ENCODE results near the gene PDCD2L.
"Not testable (repeated sequence)": the region's sequence is repeated elsewhere in the genome, so short reads cannot be mapped to it uniquely, and the experiment has no call there.

Gene PDCD2L

DNA sequence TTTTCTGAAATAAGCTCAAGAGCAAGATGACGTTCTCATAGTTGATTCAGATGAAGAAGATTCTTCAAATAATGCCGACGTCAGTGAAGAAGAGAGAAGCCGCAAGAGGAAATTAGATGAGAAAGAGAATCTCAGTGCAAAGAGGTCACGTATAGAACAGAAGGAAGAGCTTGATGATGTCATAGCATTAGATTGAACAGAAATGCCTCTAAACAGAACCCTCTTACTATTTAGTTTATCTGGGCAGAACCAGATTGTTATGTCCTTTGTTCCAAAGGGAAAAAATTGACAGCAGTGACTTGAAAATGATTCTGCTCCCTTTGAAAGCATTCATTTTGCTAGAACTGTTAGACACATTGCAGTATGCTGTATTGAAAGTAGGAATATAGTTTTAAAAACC lies 64.8 kb downstream of the PDCD2L start:
- H3K4me3 ChIP-seq (ENCODE audit: low read length); H3K9me3 ChIP-seq (ENCODE audit: control insufficient read depth, insufficient read depth, low read length); H3K27me3 ChIP-seq (ENCODE audit: control insufficient read depth, insufficient read depth, low read length); H3K27ac ChIP-seq (ENCODE audit: low read length); H3K4me1 ChIP-seq (ENCODE audit: control insufficient read depth, insufficient read depth, low read length); DNase-seq (ENCODE audit: low read depth, low spot score): not testable (repeated sequence)
- WGBS (ENCODE audit: insufficient coverage, insufficient read length) = no CpG with 5 or more reads among the region's 5 CpGs
- H3K36me3 ChIP-seq (ENCODE audit: control insufficient read depth, insufficient read depth, low read length) = peaks cover 20% of the 10 kb centered on the region

DNA sequence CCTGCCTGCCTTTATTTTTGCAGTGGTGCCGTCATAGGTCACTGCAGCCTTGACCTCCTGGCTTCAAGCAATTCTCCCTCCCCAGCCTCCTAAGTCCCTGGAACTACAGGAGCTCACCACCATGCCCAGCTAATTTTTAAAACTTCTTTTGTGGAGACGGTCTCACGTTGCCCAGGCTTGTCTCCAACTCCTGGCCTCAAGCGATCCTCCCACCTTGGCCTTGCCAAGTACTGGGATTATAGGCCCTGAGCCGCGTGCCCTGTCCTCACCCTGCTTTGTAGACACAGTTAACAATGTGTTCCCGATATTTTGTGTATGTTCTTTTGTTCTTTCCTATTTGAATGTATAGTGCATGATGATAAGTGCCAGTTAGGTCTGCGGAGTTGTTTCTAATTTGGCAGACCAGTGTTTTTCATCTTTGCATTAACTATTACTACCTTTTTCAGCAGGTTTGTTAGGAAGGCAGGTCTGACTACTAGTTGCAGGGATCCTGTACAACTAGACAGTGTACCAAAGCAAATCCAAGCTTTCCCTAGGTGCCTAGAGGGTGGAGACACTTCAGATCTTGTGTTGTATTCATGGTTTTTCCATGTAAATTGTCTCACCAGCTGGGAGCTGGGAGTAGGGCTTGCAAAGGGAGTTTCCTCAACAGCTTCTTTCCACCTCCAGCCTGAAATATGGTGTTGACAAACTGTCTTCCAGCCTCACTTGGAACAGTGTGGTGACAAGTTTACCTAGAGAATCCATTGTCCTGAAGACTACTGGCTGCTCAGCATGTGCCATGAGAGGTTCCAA lies 67.9 kb downstream of the PDCD2L start:
- H3K4me3 ChIP-seq (ENCODE audit: low read length) = no peak overlapping the region
- H3K4me1 ChIP-seq (ENCODE audit: control insufficient read depth, insufficient read depth, low read length) = no peaks in the 10 kb centered on the region
- DNase-seq (ENCODE audit: low read depth, low spot score) = no peak
- H3K9me3 ChIP-seq (ENCODE audit: control insufficient read depth, insufficient read depth, low read length) = no peaks in the 10 kb centered on the region
- no CpG with 5 or more reads among the region's 8 CpGs for WGBS (ENCODE audit: insufficient coverage, insufficient read length)
- H3K27ac ChIP-seq (ENCODE audit: low read length) = no peak overlapping the region
- peaks cover 11% of the 10 kb centered on the region; the same call in 1 of the 2 replicates for H3K36me3 ChIP-seq (ENCODE audit: control insufficient read depth, insufficient read depth, low read length)
- no peaks in the 10 kb centered on the region for H3K27me3 ChIP-seq (ENCODE audit: control insufficient read depth, insufficient read depth, low read length)

DNA sequence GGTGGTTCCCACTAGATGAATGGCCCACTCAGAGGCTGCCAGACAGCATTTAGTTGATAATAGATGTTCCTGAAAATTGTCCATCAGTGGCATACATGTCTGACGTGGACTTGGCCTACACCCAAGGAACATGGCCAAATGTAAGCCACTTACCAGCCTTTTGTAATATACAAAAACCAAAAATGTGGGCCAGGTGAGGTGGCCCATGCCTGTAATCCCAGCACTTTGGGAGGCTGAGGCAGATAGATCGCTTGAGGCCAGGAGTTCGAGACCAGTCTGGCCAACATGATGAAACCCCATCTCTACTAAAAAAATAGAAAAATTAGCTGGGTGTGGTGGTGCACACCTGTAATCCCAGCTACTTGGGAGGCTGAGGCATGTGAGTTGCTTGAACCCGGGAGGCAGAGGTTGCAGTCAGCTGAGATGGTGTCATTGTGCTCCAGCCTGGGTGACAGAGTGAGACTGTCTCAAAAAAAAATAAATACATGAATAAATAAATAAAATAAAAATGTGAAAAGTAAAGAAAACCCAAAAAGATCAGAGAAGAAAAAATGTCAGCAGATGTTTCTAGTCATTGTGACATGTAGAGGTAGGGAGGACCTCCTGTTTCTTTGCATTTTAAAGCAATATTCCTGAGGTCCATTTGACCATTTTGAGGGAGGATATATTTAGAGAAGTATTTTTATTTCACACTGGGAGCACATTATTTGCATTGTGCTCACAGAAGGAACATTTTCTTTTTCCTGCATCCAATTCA lies 70.2 kb downstream of the PDCD2L start:
- WGBS (ENCODE audit: insufficient coverage, insufficient read length) = no CpG with 5 or more reads among the region's 4 CpGs
- H3K4me3 ChIP-seq (ENCODE audit: low read length) = no peak overlapping the region
- DNase-seq (ENCODE audit: low read depth, low spot score) = no peak
- no peak overlapping the region for H3K27ac ChIP-seq (ENCODE audit: low read length)
- no peaks in the 10 kb centered on the region for H3K4me1 ChIP-seq (ENCODE audit: control insufficient read depth, insufficient read depth, low read length)
- peaks cover 7% of the 10 kb centered on the region; the same call in 1 of the 2 replicates for H3K36me3 ChIP-seq (ENCODE audit: control insufficient read depth, insufficient read depth, low read length)
- H3K9me3 ChIP-seq (ENCODE audit: control insufficient read depth, insufficient read depth, low read length) = no peaks in the 10 kb centered on the region
- no peaks in the 10 kb centered on the region for H3K27me3 ChIP-seq (ENCODE audit: control insufficient read depth, insufficient read depth, low read length)

DNA sequence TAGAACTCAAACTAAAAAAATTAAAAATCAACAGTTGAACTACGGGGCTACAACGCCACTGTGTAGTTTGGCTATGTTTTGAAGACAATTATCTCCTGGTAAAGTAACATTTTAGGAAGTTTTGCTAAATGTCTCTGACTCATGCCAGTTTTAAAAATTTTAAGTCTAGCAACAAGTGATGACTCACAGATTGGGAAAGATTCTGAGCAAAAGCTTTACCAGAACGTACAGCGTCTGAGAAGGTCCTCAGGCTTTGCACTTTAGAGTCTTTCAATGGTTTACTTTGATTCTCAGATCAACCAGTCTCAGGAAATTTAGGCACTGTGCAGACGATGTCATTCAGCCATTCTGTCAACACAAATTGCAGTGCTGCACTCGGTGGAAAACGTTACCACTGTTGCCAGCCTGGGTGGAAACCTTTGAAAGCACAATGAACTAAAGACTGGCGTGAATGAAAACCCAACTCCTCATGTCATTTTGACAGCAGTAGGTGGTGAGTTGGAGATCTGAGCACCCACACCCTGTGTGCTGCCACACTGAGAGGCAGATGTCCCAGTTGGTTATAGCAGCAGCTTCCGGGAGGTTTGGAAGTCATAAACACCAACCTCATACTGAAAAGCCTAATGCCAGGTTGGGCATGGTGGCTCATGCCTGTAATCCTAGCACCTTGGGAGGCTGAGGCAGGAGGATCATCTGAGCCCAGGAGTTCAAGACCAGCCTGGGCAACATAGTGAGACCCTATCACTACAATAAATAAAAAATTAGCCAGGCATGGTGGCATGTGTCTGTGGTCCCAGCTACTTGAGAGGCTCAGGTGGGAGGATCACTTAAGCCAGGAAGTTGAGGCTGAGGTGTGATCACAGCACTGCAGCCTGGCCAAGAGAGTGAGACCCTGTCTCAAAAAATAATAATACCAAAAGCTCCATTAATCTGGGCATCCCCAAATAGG lies 71.1 kb downstream of the PDCD2L start:
- no peak for DNase-seq (ENCODE audit: low read depth, low spot score)
- H3K36me3 ChIP-seq (ENCODE audit: control insufficient read depth, insufficient read depth, low read length) = peaks cover 7% of the 10 kb centered on the region; the same call in 1 of the 2 replicates
- H3K27ac ChIP-seq (ENCODE audit: low read length) = no peak overlapping the region

More for the DNA sequence above, 71.1 kb downstream of the PDCD2L start:
- Histone ChIP-seq H3K4me1 (ENCODE audit: control insufficient read depth, insufficient read depth, low read length) (no peaks in the 10 kb centered on the region), H3K4me3 (ENCODE audit: low read length) (no peak overlapping the region), H3K9me3 (ENCODE audit: control insufficient read depth, insufficient read depth, low read length) (no peaks in the 10 kb centered on the region), H3K27me3 (ENCODE audit: control insufficient read depth, insufficient read depth, low read length) (no peaks in the 10 kb centered on the region)
- WGBS (ENCODE audit: insufficient coverage, insufficient read length) = no CpG with 5 or more reads among the region's 9 CpGs
